K562 (cell line): ENCODE measurements around the gene MYBPC3. TPM values are rescaled to one million over a fixed set of nuclear protein-coding genes. Genes with fewer than 3 reads are reported as not detected.
A peak's percentile ranks its signal among the peaks of the same experiment; 100 is the strongest.

Experiments
- ATAC-seq: fragments of 200-7000 bp; cut with Tn5 transposase; 3 replicates; pipeline ENCODE4 v1.9.1; 2020; ENCODE audit warnings: moderate library complexity
- BruUV-seq: library from RNA; stranded (reverse); fragments of 400-500 nt; replicated peaks from 2 replicates; lab custom pipeline; 2021; lab: Mats Ljungman, UMichigan
- CTCF ChIA-PET: fragments of 300-600 bp; formaldehyde crosslinking; extraction: SDS; loops from one replicate; lab custom pipeline; 2021; ENCODE audit warnings: low intra/inter-chr PET ratio; lab: Yijun Ruan, JAX
- POLR2A ChIA-PET: fragments of 300-600, 350-650 bp; sonication (Branson Sonifier 250); formaldehyde crosslinking; extraction: SDS; loops from one replicate; lab custom pipeline; 2021; ENCODE audit warnings: antibody characterized with exemption, inconsistent platforms; lab: Yijun Ruan, JAX
- DNase-seq, 4 experiments: peaks; one replicate each; pipeline versions ENCODE4 v3.0.0 to v3.0.0-alpha.2; 2011 to 2018; ENCODE audit warnings: low spot score in 3 of 4, mixed read lengths in 3 of 4; ENCODE audit errors: extremely low read depth in 1 of 4
- FAIRE-seq: peaks from 2 replicates; lab custom pipeline; 2011; peaks lifted over from hg19 to GRCh38; lab: Jason Lieb, UNC
- H2AFZ ChIP-seq: 2 replicates; pipeline ENCODE4 v1.6.0; 2011; ENCODE audit warnings: low read depth, low read length, control low read depth, inconsistent platforms
- H3K27ac ChIP-seq: fragments of 200-600 bp; 3 replicates; pipeline ENCODE4 v1.8.0; 2011; ENCODE audit warnings: low read depth, mild to moderate bottlenecking, control low read depth, inconsistent platforms, low read length, moderate library complexity, mixed read lengths; ENCODE audit errors: extremely low read depth
- H3K27me3 ChIP-seq, 2 experiments: fragments of 300-600 bp in 1 of 2; 2 replicates in 1 of 2; 3 replicates in 1 of 2; pipeline versions ENCODE4 v1.6.0 to v1.8.0; 2011; ENCODE audit warnings: inconsistent platforms in 2 of 2, low read length in 2 of 2, mild to moderate bottlenecking in 1 of 2, mixed read lengths in 1 of 2, moderate library complexity in 1 of 2; ENCODE audit not compliant: control insufficient read depth in 2 of 2, insufficient read depth in 2 of 2
- H3K36me3 ChIP-seq: fragments of 300-600 bp; 3 replicates; pipeline ENCODE4 v1.8.0; 2011; ENCODE audit warnings: mild to moderate bottlenecking, low read length, inconsistent platforms; ENCODE audit not compliant: control insufficient read depth, insufficient read depth
- H3K4me1 ChIP-seq, 2 experiments: fragments of 200-600 bp in 1 of 2; replicated peaks in 1 of 2; 2 replicates in 1 of 2; 3 replicates in 1 of 2; pipeline versions ENCODE4 v1.5.1 to v1.8.0; 2011; ENCODE audit warnings: inconsistent platforms in 2 of 2, low read length in 2 of 2, mild to moderate bottlenecking in 1 of 2, mixed read lengths in 1 of 2, moderate library complexity in 1 of 2; ENCODE audit not compliant: control insufficient read depth in 2 of 2, insufficient read depth in 2 of 2
- H3K4me2 ChIP-seq: 2 replicates; pipeline ENCODE4 v1.6.1; 2011; ENCODE audit warnings: low read length, control low read depth, inconsistent platforms, mixed read lengths; ENCODE audit not compliant: insufficient read depth
- H3K4me3 ChIP-seq: fragments of 200-600 bp; sonication (generic), shearing (Covaris generic); 2 replicates; pipeline ENCODE4 v1.5.1; 2016; ENCODE audit warnings: control low read depth, inconsistent platforms
- H3K79me2 ChIP-seq: fragments of 200-600 bp; 3 replicates; pipeline ENCODE4 v1.8.0; 2011; ENCODE audit warnings: low read length, inconsistent platforms; ENCODE audit not compliant: control insufficient read depth, insufficient read depth
- H3K9ac ChIP-seq, 2 experiments: 2 replicates each; pipeline versions ENCODE4 v1.6.0 to v1.6.1; 2011; ENCODE audit warnings: low read depth in 2 of 2, low read length in 2 of 2, control low read depth in 1 of 2, inconsistent platforms in 1 of 2, mild to moderate bottlenecking in 1 of 2, mixed read lengths in 1 of 2; ENCODE audit not compliant: insufficient read depth in 1 of 2
- H3K9me1 ChIP-seq: one replicate; pipeline ENCODE4 v1.6.0; 2011; ENCODE audit warnings: inconsistent platforms, mild to moderate bottlenecking, low read length, moderate library complexity; ENCODE audit not compliant: control insufficient read depth, insufficient read depth
- H3K9me3 ChIP-seq: replicated peaks from 2 replicates; pipeline ENCODE4 v1.5.1; 2011; ENCODE audit warnings: low read depth, low read length, inconsistent platforms; ENCODE audit not compliant: control insufficient read depth, insufficient read depth
- H4K20me1 ChIP-seq: replicated peaks from 2 replicates; pipeline ENCODE4 v1.6.1; 2011; ENCODE audit warnings: low read length, inconsistent platforms, mixed read lengths; ENCODE audit not compliant: control insufficient read depth, insufficient read depth
- BCOR ChIP-seq: fragments of 450-650 bp; IDR thresholded peaks from 2 replicates; pipeline ENCODE4 v1.6.1; 2016
- ELK3 ChIP-seq: fragments of 450-650 bp; formaldehyde crosslinking; IDR thresholded peaks from 2 replicates; pipeline ENCODE4 v1.4.0; 2020; ENCODE audit warnings: mild to moderate bottlenecking
- FOXA1 ChIP-seq: fragments of 450-650 bp; IDR thresholded peaks from 2 replicates; pipeline ENCODE4 v1.6.1; 2016; ENCODE audit warnings: mild to moderate bottlenecking, borderline replicate concordance
- FOXJ3 ChIP-seq: sonication (generic); formaldehyde crosslinking; IDR thresholded peaks from 2 replicates; pipeline ENCODE4 v1.4.0; 2020; ENCODE audit warnings: mild to moderate bottlenecking, missing genetic modification reagents
- HNRNPK ChIP-seq: fragments of 200-400 bp; formaldehyde crosslinking; IDR thresholded peaks from one replicate; pipeline ENCODE4 v1.6.1; 2018; ENCODE audit warnings: mild to moderate bottlenecking, low read depth, low read length; ENCODE audit not compliant: poor library complexity, severe bottlenecking
- KAT7 ChIP-seq: sonication (generic); formaldehyde crosslinking; IDR thresholded peaks from 2 replicates; pipeline ENCODE4 v1.8.0; 2022; ENCODE audit warnings: missing genetic modification reagents, mild to moderate bottlenecking, borderline replicate concordance
- KLF13 ChIP-seq: fragments of 450-650 bp; IDR thresholded peaks from 2 replicates; pipeline ENCODE4 v1.6.1; 2016; ENCODE audit warnings: missing genetic modification characterization, low read depth, mild to moderate bottlenecking, missing compliant biosample characterization, moderate library complexity, borderline replicate concordance
- MCM7 ChIP-seq, 2 experiments: fragments of 450-650 bp; IDR thresholded peaks; 2 replicates each; pipeline ENCODE4 v1.6.1; 2016 to 2018
- NBN ChIP-seq: fragments of 450-650 bp; IDR thresholded peaks from 2 replicates; pipeline ENCODE4 v1.6.1; 2016; ENCODE audit warnings: low read depth, mild to moderate bottlenecking
- SAFB ChIP-seq: fragments of 200-400 bp; formaldehyde crosslinking; IDR thresholded peaks from 2 replicates; pipeline ENCODE4 v1.6.1; 2017; ENCODE audit warnings: low read depth, low read length, borderline replicate concordance
- SLC30A9 ChIP-seq: fragments of 250-450 bp; sonication (Bioruptor Pico); IDR thresholded peaks from 2 replicates; pipeline ENCODE4 v1.8.0; 2022; ENCODE audit warnings: mild to moderate bottlenecking, moderate library complexity
- SPI1 ChIP-seq: IDR thresholded peaks from 2 replicates; pipeline ENCODE4 v1.6.1; 2011; ENCODE audit warnings: low read depth, low read length, control low read depth, borderline replicate concordance
- TBL1XR1 ChIP-seq, 2 experiments: IDR thresholded peaks; 2 replicates each; pipeline ENCODE4 v1.6.1; 2012; ENCODE audit warnings: improper control_type of control experiment in 2 of 2, low read length in 2 of 2, mild to moderate bottlenecking in 1 of 2
- TRIM24 ChIP-seq, 2 experiments: fragments of 450-650 bp; IDR thresholded peaks; 2 replicates each; pipeline ENCODE4 v1.6.1; 2016
- ZBTB34 ChIP-seq: fragments of 250-450 bp; sonication (Bioruptor Pico); IDR thresholded peaks from 2 replicates; pipeline ENCODE4 v1.8.0; 2021; ENCODE audit warnings: mild to moderate bottlenecking, moderate library complexity
- ZBTB7A ChIP-seq: IDR thresholded peaks from 2 replicates; pipeline ENCODE4 v1.6.1; 2011; ENCODE audit warnings: low read depth, mild to moderate bottlenecking, low read length, moderate library complexity, borderline replicate concordance; ENCODE audit not compliant: control insufficient read depth
- ZNF740 ChIP-seq, 3 experiments: fragments of 200-800 bp in 1 of 3; sonication (Bioruptor generic) in 1 of 3; sonication (generic) in 1 of 3; formaldehyde crosslinking in 1 of 3; IDR thresholded peaks; 2 replicates each; pipeline versions ENCODE4 v1.6.1 to v1.8.0; 2016 to 2022; ENCODE audit warnings: mild to moderate bottlenecking in 2 of 3, missing compliant biosample characterization in 2 of 3, missing genetic modification characterization in 2 of 3, missing genetic modification reagents in 1 of 3
- ZNF79 ChIP-seq: fragments of 250-450 bp; sonication (Bioruptor Pico); IDR thresholded peaks from 2 replicates; pipeline ENCODE4 v1.4.0; 2020; ENCODE audit warnings: low read depth, mild to moderate bottlenecking, moderate library complexity
- WGBS: fragments of 100-300 bp; shearing (Covaris generic); methylation state at CpG from one replicate; pipeline ENCODE4 v1.1.6; 2016; ENCODE audit warnings: low coverage, mixed read lengths; ENCODE audit not compliant: insufficient coverage; ENCODE audit errors: missing lambda C conversion rate; 5-methylcytosine and 5-hydroxymethylcytosine counted together
- in situ Hi-C: fragments of 300-500 bp; cut with MboI; formaldehyde crosslinking; loops from 4 replicates; pipeline ENCODE4 v1.15.0; 2018; ENCODE audit warnings: inconsistent platforms, mixed read lengths
- intact Hi-C: fragments of 100-400 bp; cut with micrococcal nuclease; formaldehyde crosslinking; loops from 2 replicates; pipeline ENCODE4 v1.14.2; 2022
- polyA plus RNA-seq, 8 experiments: library from polyadenylated mRNA; depleted of rRNA in 4 of 8; stranded (reverse) in 5 of 8; unstranded in 3 of 8; fragments of >200 nt; fragmentation: Nextera tagmentation in 2 of 8; fragmentation: Illumina TruSeq in 1 of 8; extraction: Ambion mirVana in 2 of 8; extraction: Trizol in 1 of 8; gene quantifications; 2 replicates each; pipeline versions ENCODE4 v1.2.1 to v1.2.3, GENCODE V29; 2011 to 2014; ENCODE audit warnings: inconsistent platforms in 1 of 8, missing spikeins in 1 of 8
- total RNA-seq, 7 experiments: library from RNA; depleted of rRNA in 6 of 7; stranded (reverse); fragments of >200 nt in 6 of 7; fragmentation: Illumina TruSeq in 2 of 7; extraction: Trizol in 2 of 7; gene quantifications; 2 replicates each; pipeline versions ENCODE4 v1.2.1 to v1.2.3, GENCODE V29; 2011 to 2021; ENCODE audit warnings: low replicate concordance in 1 of 7

MYBPC3 gene
- total and polyA plus RNA-seq, 9 of the 15 experiments (the other 6 are each of a cell fraction or from before 2014, with no cell fraction given) = 0.01 TPM; not detected in 8

- WGBS = 38% methylated on average over 14 of the region's 20 CpGs
- no peaks in the 10 kb centered on the region for H3K27me3 ChIP-seq
- peak overlapping the region; percentile 64 to 86 for H3K9ac ChIP-seq
- intact Hi-C loops (no loop called here), in situ Hi-C loops (no loop called here)
- peak overlapping the region; percentile 19; the same call in 1 of the 2 replicates for H3K4me2 ChIP-seq
- no peaks in the 10 kb centered on the region for H3K9me3 ChIP-seq
- DNase-seq (peak; percentile 54 to 70 (median 62)), FAIRE-seq (peak; percentile 52), ATAC-seq (peak; percentile 72)
- no peaks in the 10 kb centered on the region for H3K9me1 ChIP-seq
- CTCF ChIA-PET = no interaction called here
- H3K36me3 ChIP-seq = no peaks in the 10 kb centered on the region
- no peaks in the 10 kb centered on the region for H4K20me1 ChIP-seq
- H2AFZ ChIP-seq = peak overlapping the region; percentile 86
- no peaks in the 10 kb centered on the region for H3K79me2 ChIP-seq
- peaks cover 37 to 71% of the 10 kb centered on the region in 2 experiments for H3K4me1 ChIP-seq
- POLR2A ChIA-PET = interaction anchor here (0.6 to 1.7 kb wide), 6 partner anchors 10 to 446 kb away, joined by 3 to 6 read pairs (median 4); no protein-coding TSS in a partner anchor
- BruUV-seq = no TSS peak
- H3K27ac ChIP-seq = peak overlapping the region; percentile 87
- no peak overlapping the region for H3K4me3 ChIP-seq
- TF ChIP-seq ZBTB34 (CRISPR knock-in tag) (no peak), TRIM24 (IDR thresholded peaks at IDR 0.05) (no peak), TBL1XR1 (IDR thresholded peaks at IDR 0.05; ENCODE audit: low read length in 2 of 2) (no peak), ZNF740 (CRISPR knock-in tag; IDR thresholded peaks at IDR 0.05) (peak; percentile 52; the same call in 1 of the 2 replicates), ZNF740 (tag; IDR thresholded peaks at IDR 0.05) (no peak), SLC30A9 (no peak), KLF13 (tag) (no peak), BCOR (no peak), FOXJ3 (CRISPR knock-in tag) (no peak), ZNF79 (CRISPR knock-in tag) (no peak), ELK3 (CRISPR knock-in tag) (no peak), MCM7 (IDR thresholded peaks at IDR 0.05) (no peak), SAFB (no peak), ZBTB7A (peak; percentile 84), HNRNPK (no peak), FOXA1 (no peak), KAT7 (CRISPR knock-in tag) (no peak), NBN (no peak), SPI1 (peak; percentile 80)
Measured at GRCh38 chr11:47393163-47394049, 40.9 kb upstream of the MYBPC3 start.
